Measurements from ENCODE around the gene FOXP2.

DNA sequence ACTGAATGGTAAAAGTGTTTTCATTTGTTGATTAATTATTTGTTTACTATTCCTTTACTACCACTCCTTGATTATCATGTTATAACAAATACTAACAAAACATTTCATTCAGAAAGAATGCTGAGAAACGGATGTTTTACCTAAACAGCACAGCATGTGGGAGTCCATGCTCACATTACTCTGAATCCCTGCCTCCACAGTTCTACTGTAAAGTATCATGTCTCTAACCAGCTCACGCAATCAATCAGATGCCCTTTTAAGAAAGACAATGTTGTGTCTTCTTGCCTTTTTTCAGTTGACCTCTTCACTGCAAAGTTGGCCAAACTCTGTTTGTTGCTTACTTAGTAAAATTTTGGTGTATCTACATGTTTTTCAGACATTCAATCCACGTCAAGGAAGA is 274.8 kb downstream of the FOXP2 start:
- no peak for TF ChIP-seq CTCF (IDR thresholded peaks at IDR 0.05; ENCODE audit: poor library complexity)
- no peak for TF ChIP-seq EZH2 (IDR thresholded peaks at IDR 0.05; ENCODE audit: borderline replicate concordance)
